GM19468 (cell line): ENCODE results near the gene RPS6KA1.
A peak's percentile ranks its signal among the peaks of the same experiment; 100 is the strongest.

Source experiments
- ATAC-seq: cut with Tn5 transposase; IDR thresholded peaks from one replicate; pipeline ENCODE4 v1.9.1; 2021; ENCODE audit warnings: mild to moderate bottlenecking, moderate library complexity, moderate number of reproducible peaks; ENCODE audit not compliant: unreplicated experiment; ENCODE audit errors: extremely low read depth

The RPS6KA1 gene

DNA sequence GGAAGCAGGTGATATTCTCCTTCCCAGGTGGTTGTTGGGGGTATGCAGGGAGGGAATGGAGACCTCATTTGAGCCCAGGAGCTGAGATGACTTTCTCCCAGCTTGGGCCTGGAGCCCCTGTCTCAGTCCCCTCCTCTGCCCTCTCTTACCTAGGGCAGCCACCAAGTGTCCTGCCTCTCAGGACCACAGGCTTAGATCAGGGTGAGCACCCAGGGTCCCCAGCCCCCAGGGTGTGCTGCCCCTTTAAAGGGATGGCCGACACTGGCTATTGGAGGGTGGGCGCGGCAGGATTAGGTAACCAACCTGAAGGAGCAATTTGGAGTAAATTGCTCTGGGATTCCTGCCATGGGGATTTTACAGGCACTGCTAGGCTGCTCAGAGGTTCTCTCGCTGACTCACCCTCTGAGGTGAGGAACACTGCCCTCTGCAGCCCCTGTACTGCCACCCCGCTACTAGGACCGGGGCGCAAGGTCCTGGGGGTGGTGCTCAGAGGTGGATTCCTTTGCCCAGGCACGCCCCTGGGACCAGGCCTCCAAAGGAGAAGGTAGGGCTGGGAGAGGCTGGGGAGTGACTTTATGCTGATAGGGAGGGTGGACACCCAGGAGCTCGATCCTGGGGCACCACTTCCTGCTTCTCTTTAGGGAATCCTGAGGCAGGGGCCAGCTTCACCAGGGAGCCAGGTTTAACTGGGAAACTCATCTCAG is 1.5 kb downstream of the RPS6KA1 start:
- no peak for ATAC-seq

DNA sequence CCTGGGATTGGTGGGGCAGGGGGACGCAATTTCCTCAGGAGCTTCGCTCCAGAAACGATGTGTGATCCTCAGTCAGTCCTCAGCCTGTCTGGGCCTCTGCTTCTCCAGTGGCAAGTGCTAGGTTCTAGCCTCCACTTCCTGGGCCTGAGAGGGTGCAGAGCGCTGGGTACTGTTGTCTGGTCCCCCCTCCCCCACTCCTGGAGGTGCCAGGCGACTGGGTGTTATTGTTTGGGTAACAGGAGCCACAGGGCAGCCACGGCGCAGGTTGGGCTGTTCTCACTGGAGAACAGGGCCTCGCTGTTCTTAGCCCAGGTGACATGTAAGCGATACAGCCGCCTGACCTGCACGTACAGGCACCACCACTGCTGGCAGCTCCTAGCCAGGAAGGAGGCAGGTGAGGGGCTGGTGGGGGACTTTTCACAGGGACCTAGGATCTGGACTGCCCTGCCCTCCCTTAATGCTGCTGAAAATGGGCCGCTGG is 2.1 kb downstream of the RPS6KA1 start:
- no peak for ATAC-seq

DNA sequence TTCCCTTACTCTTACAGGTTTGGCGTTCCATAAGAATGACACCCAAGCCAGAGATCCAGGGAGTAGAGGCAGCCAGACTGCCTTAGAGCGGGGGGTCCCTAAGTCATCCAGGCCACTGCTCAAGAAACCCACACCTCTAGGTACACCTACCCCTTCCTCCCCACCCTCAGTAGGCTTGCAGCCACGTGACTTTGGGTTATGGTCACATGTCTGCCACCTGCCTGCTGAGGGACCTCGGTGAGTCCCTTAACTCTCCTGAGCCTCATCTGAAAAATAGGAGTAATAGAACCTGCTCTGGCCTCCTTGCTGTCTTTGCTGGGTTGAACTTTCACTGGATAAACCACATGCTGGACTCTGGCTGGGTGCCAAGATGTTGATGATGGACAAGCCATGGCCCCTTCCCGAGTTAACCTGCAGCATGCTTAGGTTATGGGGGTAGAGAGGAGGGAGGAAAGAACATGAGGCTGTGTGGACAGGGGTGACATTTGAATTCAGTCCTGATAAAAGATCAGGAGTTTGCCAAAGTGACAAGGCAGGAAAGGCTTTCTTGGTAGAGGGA is 4.5 kb downstream of the RPS6KA1 start:
- ATAC-seq = no peak

DNA sequence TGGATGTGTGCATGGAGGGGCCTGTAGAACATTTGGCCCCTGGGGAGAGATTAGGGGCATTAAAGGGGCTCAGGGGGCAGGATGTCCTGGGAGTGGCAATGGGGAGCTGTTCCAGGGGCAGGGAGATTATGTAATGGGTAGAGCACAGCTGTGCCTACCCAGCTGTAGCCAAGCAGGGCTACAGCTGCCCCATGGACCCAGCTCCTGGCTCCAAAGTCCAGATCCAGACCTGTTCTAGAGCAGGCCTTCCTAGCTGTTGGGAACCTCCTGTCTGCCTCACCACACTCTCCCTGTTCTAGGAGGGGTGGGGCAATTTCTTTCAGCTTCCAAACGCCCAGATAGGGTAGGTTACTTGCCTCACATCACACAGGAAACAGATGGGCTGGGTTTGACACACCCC is 5.6 kb downstream of the RPS6KA1 start:
- ATAC-seq = no peak

DNA sequence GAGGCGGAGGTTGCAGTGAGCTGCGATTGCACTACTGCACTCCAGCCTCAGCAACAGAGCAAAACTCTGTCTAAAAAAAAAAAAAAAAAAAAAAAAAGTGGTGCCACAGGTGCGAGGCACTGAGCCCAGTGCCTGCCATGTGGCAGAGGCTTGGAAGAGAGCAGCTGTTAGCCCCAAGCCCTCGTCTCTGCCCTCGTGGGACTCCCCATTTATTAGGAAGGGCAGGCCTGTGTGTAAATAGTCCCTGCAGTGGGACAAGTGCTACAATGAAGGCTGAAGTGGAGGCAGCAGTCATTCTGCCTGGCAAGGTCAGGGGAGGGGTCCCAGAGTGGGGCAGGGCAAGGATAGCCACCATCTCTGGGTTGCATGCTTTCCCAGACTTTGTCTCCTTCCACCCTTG is 6.5 kb downstream of the RPS6KA1 start:
- no peak for ATAC-seq

DNA sequence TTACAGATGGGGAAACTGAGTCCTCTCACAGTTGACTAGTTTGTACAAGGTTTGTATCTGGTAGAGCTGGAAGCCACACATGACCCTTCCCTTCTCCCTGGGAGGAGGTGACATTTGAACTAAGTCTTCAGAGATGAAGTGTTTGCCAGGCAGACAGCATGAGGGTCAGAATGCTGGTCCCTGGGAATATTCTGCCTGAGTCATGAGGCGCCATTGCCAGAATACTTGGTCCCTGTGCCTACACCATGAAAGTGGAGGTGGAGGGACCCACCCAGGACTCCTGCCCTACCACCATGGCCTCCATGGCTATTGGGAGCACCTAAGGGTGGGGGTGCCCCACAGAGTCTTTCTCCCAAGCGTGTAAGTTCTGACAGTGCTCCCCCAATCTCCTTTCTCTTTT is 7.0 kb downstream of the RPS6KA1 start:
- ATAC-seq = no peak

DNA sequence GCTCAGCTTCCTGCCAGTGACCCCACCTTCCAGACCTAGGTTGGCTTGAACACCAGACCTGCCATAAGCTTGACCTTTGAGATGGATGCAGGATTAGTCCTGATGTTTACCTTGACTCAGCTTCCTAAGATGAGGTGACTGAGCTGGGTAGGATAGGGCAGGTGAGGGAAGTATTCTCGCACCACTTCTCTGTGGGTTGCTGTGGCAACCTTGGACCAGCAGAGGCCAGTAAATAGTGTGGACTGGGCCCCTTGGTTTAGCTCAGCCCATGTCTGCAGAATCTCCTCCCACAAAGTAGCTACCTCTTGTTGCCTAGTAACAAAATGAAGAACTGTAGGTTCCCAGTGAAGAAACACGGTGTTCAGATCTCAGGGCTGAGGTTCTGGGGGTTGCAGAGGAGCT is 8.4 kb downstream of the RPS6KA1 start:
- no peak for ATAC-seq

DNA sequence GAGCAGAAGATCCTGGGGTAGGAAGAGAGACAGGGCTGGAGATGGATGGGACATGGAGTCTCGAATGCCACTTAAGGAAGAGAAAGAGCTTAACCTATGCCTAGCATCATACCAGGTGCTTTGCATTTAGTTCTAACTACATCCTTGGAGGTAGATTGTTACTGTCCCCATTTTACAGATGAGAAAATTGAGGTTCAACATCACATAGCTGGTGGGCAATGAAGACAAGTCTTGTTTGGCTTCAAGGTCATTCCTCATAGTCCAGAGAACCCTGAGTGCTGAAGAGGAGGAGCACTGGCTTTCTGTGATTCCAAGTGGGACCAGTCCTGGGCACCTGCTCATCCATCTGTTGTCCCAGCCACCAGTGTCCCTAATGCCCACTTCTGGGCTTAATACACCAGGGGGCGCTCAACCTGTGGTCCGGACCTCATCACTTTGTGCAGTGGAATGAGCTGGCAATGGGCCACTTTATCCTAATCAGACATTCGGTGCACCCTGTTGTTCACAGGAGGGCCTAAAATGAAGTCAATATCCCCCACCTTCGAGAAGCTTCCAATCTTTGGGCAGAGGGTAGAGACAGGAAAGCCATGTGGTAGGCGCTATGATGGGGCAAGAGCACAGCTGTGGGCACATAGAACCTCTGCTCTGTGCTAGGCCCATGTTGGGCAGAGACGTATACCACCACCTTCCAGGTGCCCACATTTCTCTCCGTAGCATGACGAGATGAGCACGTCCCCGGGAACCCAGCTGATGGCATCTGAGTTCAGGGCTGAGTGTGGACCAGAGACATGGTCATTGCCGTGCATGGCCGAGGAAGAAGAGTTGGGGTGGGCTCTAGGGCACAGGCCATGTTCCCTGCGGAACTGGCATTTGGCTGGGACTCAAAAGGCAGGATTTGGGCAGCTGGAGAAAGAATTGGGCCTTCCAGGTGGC is 9.2 kb downstream of the RPS6KA1 start:
- ATAC-seq = no peak

DNA sequence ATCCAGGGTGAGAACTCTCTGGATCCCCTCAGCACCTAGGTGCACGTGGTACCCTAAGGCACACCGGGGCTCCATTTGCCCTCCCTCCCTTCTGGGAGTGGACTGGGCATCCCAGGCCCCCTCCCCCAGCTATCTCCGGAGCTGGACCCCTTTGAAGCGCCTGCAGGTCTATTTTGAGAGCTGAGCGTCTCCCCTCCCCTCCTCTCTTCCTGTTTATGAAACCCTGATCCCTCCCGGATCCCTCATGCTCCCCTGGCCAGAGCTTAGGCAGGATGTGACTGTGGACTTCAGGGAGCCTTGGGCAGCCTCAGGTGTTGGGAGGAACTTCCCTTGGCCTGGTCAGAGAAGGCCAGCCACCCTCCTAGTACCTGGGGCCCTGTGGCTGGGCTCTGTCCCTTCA is 10.2 kb downstream of the RPS6KA1 start:
- ATAC-seq = no peak

DNA sequence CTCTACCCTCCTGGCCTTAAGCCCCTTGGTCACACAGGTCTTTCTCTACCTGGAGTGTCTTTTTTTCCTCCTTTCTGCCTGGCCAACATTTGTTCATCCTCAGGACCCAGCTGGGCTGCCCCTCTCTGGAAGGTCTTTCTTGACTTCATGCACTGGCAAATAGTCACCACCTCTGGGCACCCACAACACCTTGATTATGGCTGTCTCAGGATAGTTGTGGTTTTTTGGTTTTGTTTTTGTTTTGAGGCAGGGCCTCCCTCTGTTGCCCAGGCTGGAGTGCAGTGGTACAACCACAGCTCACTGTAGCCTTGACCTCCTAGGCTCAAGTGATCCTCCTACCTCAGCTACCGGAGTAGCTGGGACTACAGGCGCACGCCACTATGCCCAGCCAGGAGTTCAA is 10.8 kb downstream of the RPS6KA1 start:
- ATAC-seq = no peak

DNA sequence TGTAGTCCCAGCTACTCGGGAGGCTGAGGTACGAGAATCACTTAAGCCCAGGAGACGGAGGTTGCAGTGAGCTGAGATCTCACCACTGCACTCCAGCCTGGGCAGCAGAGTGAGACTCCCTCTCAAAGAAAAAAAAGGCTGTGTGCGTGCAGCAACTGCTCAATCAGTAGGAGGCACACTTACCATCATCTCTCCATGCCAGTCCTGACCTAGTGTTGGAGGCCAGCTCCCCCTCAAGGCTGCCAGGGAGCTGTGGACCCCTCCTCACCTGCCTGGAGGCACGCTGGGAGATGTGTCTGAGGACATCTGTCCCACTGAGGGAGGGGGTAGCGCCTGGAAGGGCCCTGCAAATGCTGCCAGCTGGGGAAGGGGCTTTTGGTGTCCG is 11.9 kb downstream of the RPS6KA1 start:
- ATAC-seq = no peak

DNA sequence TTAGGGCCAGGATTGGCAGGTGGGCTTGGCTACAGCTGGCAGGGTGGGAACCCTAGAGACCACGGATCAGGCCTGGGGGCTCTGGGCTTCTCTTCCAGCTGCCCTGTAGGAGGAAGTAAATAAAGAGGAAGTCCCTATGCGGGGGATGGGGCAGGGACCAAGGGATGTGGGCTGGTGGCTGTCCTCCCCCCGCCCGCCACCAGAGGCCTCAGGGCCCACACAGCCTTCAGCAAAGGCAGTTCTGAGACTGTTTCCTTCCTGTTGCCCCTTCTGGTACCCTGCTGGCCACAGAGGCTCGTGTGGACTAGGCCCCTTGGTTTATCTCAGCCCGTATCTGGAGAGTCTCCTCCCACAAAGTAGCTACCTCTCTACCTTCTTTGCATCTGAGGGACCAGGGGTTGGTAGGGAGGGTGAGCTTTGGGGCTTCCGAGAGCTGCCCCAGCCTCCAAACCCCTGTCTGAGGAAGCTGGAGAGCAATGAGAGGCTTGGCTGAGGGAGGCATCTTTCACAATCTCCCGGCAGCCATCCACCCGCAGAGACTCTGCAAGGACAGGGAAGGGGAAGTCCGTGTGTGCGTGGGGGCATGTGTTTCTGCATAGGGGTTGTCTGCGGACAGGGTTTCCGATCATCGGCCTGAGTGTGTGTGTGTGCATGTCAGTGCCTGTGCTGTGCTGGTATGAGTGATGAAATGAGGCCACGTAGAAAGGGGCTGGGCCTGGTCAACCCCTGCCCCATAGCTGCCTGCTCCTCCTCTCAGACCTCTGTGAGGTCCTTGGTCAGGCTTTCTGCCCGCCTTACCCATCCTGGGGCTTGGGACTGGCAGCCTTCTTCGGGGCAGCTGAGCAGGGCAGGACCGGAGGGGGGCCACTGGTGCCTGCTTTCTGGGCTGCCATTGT is 12.5 kb downstream of the RPS6KA1 start:
- ATAC-seq = no peak

DNA sequence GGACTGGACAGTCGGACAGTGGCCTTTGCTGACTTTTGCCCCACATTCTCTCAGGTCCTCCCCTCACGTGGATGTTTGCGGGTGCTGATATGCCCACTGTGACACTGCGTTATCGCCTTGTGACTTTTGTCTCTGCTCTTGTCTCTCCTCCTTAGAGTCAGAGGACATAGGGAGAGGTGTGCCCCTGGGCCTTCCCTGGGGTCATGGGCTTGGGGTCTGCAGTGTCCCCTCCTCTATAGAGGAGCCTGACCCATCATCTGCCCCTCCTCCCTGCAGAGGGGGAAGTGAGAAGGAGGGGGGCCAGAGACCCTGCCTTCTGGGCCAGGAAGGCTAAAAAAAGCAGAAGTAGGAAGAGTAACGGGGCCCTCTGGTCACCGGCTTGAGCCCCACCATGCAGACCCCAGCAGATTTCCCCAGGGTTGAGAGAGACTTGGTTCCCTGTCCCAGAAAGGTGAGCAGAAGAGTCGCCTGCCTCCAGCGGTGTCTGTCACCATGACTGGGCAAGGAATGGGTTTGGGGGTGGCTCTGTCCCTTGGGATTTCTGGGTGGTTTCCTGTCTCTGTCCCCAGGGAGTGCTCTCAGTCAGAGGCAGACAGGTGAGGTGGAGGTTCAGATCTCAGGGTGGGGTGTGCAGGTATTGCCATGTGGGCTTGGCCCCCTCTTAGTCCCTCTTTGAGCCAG is 13.3 kb downstream of the RPS6KA1 start:
- no peak for ATAC-seq

DNA sequence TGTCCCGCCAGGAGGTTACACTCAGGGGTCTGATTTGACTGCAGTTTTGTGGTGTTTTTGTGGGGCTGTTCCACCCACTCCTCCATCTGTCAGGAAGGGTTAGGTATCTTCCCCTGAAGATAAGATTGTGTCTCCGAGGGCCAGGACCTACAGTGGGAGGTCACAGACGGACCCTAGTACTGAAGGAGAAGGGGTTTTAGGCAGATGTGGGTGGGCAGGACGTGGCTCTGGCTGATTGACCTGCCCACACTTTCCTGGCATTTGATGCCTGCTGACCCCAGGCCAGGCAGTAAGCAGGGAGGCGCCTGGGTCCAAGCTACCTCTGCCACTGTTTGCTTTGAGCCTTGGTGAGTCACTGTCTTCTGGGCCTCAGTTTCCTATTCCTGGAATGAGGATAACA is 13.9 kb downstream of the RPS6KA1 start:
- ATAC-seq = no peak

DNA sequence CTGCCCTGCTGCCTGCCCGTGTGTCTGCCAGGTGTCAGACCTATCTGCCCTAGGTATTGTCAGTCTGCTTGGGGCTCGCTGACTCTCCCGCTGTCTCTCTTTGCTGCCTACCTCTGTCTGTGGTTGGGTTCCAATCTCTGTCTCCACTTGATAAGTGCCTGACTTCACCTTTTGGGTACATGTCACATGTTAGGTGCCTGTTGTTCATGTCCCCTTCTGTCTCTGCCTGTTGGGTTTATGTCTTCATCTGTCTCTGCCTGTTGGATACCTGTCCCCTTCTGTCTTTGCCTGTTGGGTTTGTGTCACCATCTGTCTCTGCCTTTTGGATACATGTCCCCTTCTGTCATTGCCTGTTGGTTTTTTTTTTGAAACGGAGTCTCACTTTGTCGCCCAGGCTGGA is 14.6 kb downstream of the RPS6KA1 start:
- ATAC-seq = no peak

DNA sequence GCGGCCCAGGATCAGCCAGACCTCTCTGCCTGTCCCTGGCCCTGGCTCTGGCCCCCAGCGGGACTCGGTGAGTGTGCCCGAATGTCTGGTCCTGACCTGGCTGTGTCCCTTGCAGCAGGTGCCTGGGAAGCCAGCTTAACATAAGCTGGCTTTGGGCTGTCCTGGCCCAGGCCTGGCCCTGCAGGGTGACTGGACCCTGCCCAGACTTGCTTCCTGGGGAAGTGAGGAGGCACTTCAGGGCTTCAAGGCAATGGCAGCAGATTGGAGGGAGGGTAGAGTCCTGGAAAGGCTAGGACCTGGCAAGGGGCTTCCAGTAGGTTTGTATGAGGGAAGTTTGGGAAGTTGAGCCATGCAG is 16.4 kb downstream of the RPS6KA1 start:
- peak; percentile 4 for ATAC-seq

DNA sequence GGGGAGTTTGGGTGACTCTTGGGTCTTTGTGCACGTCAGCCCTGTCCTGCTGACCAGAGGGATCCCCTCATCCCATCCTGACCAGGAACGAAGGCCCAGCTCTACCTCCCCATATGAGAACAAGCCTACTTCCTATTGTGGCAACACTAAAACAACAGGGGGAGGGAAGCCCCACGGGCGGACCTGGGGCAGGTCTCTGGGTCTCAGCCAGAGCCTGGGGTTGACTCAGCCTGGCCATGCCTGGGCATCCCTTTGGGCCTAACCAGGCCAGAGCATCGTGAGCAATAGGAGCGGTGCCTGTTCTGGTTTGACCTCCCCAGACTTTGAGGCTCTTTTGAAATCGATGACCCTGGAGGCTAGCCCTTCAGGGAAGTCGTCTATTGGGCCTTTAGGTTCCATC is 16.8 kb downstream of the RPS6KA1 start:
- ATAC-seq = no peak

DNA sequence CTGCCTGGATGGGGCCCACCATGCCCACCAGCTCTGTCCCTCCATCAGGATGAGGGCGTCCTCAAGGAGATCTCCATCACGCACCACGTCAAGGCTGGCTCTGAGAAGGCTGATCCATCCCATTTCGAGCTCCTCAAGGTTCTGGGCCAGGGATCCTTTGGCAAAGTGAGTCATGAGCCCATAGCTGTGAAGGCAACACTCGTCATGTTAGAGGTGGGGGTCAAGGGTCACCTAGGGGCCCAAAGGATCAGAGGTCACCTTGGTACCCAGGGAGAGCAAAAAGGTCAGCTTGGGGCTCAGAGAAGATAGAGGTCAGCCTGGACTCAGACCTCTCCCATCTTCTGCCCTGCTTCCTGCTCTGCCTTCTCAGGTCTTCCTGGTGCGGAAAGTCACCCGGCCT is 17.3 kb downstream of the RPS6KA1 start:
- ATAC-seq = no peak

DNA sequence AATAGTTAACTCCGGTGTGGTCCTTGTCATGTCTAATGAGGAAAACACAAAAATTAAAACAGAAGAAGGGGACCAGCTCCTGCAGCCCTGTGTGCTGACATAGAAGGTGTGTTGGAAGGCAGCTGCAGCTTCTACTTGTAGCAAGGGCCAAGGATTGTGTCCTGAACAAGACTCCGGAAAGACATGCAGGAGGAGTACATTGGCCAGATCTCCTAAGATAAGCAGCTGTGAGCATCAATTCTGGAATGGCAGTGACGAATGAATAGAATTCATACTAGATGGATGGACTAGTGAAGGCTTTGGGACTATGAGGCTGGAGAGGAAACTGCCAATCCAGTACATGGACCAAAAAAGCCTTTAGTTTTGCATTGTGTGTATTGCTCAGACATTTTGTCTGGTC is 19.3 kb downstream of the RPS6KA1 start:
- no peak for ATAC-seq

DNA sequence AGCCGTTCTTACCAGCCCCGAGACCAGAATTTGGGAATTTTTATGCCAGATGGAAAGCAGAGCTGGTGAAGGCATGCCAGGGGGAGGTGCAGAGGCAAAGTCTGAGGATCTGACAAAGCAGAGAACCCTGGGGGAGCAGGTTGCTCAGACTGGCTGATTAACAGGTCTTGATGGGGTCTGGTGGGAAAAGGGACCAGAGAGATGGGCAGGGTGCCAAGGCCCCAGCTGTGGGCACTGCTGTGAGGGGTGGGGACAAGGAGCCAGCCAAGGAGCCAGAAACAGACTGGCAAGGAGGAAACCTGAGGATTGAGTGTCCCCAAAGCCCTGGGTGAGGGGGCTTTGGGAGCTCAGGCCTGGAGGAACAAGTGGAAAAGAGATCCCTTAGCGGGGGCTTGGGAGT is 21.4 kb downstream of the RPS6KA1 start:
- no peak for ATAC-seq
